C4-2B (cell line): ENCODE results near the gene HES1.

Source experiments
- CTCF ChIP-seq: fragments of 450-650 bp; conservative IDR thresholded peaks from 2 replicates; pipeline ENCODE4 v1.5.1; 2017; ENCODE audit warnings: mild to moderate bottlenecking
- ZFX ChIP-seq: fragments of 450-650 bp; IDR thresholded peaks from 2 replicates; pipeline ENCODE4 v1.6.1; 2017

- no peak for TF ChIP-seq CTCF
- no peak for TF ChIP-seq ZFX
Observed at GRCh38 chr3:194107107-194107506, 28.8 kb upstream of the HES1 start.
